Stomach (tissue), 9 donors: ENCODE data around the gene OLFML2A. TPM values are rescaled to one million over a fixed set of nuclear protein-coding genes. Genes with fewer than 3 reads are reported as not detected.

Experiments
- DNase-seq, 2 donors: peaks; one replicate each; pipeline versions ENCODE4 v3.0.0 to v3.0.0-alpha.2; 2013 to 2019
- H3K27ac ChIP-seq, 5 donors: fragments of 200-600 bp in 4 of 5; sonication (generic) in 4 of 5; one replicate each; pipeline ENCODE4 v1.5.1; 2013 to 2019; ENCODE audit warnings: mild to moderate bottlenecking in 1 of 5, moderate library complexity in 1 of 5
- H3K27me3 ChIP-seq, 3 donors: fragments of 200-600 bp; sonication (generic); one replicate each; pipeline ENCODE4 v1.5.1; 2017 to 2019; ENCODE audit warnings: mixed run types in 1 of 3
- H3K36me3 ChIP-seq, 4 donors: fragments of 200-600 bp; sonication (generic); 1 replicate in 3 of 4; 2 replicates in 1 of 4; pipeline ENCODE4 v1.5.1; 2016 to 2019
- H3K4me1 ChIP-seq, 4 donors: fragments of 200-600 bp; sonication (generic); one replicate each; pipeline ENCODE4 v1.5.1; 2016 to 2019
- H3K4me3 ChIP-seq, 4 donors: fragments of 200-600 bp; sonication (generic) in 3 of 4; one replicate each; pipeline ENCODE4 v1.5.1; 2016 to 2019; ENCODE audit warnings: mild to moderate bottlenecking in 1 of 4
- H3K9me3 ChIP-seq, 4 donors: fragments of 200-600 bp; sonication (generic); one replicate each; pipeline ENCODE4 v1.5.1; 2016 to 2019
- CTCF ChIP-seq, 7 experiments: fragments of 450-650 bp in 4 of 7; fragments of 200-600 bp in 3 of 7; sonication (generic) in 3 of 7; IDR thresholded peaks; one replicate each; pipeline ENCODE4 v1.5.1; 2016 to 2019; ENCODE audit warnings: antibody characterized with exemption in 7 of 7, control low read depth in 2 of 7, mild to moderate bottlenecking in 1 of 7
- EP300 ChIP-seq: sonication (generic); formaldehyde crosslinking; IDR thresholded peaks from one replicate; pipeline ENCODE4 v1.6.1; 2017; ENCODE audit warnings: antibody characterized with exemption
- POLR2A ChIP-seq, 4 donors: fragments of 450-650 bp; IDR thresholded peaks; one replicate each; pipeline ENCODE4 v1.6.1; 2016; ENCODE audit warnings: antibody characterized with exemption in 4 of 4, control low read depth in 2 of 4, mild to moderate bottlenecking in 1 of 4, moderate library complexity in 1 of 4
- POLR2AphosphoS5 ChIP-seq, 3 donors: sonication (generic); formaldehyde crosslinking; IDR thresholded peaks; one replicate each; pipeline ENCODE4 v1.6.1; 2016; ENCODE audit warnings: antibody characterized with exemption in 3 of 3
- WGBS, 5 donors: extraction: QIAGEN DNeasy Blood & Tissue Kit in 3 of 5; methylation state at CpG; one replicate each; pipeline versions ENCODE4 v1.1.5 to v1.1.7; 2013 to 2018; 5-methylcytosine and 5-hydroxymethylcytosine counted together
- intact Hi-C: fragments of 100-400 bp; cut with DNase I; formaldehyde crosslinking; loops from one replicate; pipeline ENCODE4 v1.15.1; 2023; ENCODE audit warnings: low total_unique reads
- polyA plus RNA-seq, 3 donors: library from polyadenylated mRNA; stranded (reverse); fragments of 200-250 nt; gene quantifications; one replicate each; pipeline ENCODE4 v1.2.3, GENCODE V29; 2013
- total RNA-seq, 5 donors: library from RNA; depleted of rRNA; stranded (reverse); fragments of >200 nt; gene quantifications; one replicate each; pipeline versions ENCODE4 v1.1.0 to v1.2.3, GENCODE V29; 2014 to 2016
- donor health status: healthy with polysubstance abuse.
- donor health status: Bipolar disorder and iron deficiency.
- donor health status: healthy.

OLFML2A gene
- total and polyA plus RNA-seq, 8 donors = 0.56 to 91.2 (median 3.5) TPM

DNA sequence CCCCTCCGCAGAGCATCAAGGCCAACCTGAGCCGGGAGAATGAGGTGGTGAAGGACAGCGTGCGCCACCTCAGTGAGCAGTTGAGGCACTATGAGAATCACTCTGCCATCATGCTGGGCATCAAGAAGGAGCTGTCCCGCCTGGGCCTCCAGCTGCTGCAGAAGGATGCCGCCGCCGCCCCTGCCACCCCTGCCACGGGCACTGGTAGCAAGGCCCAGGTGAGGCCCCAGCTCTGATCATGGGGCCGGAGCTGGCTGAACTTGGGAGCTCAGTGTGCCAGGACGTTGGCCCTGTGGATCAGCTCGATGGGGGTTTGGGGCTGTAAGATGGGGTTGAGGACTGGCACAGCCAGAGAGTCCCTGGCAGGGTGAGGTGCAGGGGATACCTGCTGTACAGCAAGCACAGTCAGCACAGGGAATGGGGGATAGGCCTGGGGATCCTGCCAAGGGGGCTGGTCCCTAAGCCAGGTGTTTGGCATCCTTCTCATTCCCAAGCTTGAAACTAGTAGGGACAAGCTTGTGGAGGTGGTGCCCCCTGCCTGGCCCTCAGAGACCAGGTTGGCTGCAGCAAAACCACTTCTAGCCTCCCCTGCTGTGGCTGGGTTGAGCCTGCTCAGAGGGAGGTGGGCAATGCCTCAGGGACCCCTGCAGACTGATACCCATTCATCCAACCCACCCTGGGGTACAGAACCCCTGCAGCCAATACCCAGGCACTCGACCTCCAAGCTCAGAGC, 22.5 kb downstream of the OLFML2A start:
- no peak for DNase-seq
- intact Hi-C loops = no loop called here
- no peak overlapping the region for H3K27ac ChIP-seq
- H3K4me1 ChIP-seq = peaks cover 6 to 26% (median 7%) of the 10 kb centered on the region in 4 donors
- peaks cover 0 to 12% (median 0%) of the 10 kb centered on the region in 4 donors for H3K36me3 ChIP-seq
- TF ChIP-seq POLR2A (IDR thresholded peaks at IDR 0.05) (no peak), EP300 (no peak)
- 80 to 90% (median 86%) methylated on average over 12 to 13 of the region's 13 CpGs for WGBS, 5 donors
- H3K27me3 ChIP-seq = no peaks in the 10 kb centered on the region
- no peak overlapping the region for H3K4me3 ChIP-seq
- no peaks in the 10 kb centered on the region for H3K9me3 ChIP-seq

DNA sequence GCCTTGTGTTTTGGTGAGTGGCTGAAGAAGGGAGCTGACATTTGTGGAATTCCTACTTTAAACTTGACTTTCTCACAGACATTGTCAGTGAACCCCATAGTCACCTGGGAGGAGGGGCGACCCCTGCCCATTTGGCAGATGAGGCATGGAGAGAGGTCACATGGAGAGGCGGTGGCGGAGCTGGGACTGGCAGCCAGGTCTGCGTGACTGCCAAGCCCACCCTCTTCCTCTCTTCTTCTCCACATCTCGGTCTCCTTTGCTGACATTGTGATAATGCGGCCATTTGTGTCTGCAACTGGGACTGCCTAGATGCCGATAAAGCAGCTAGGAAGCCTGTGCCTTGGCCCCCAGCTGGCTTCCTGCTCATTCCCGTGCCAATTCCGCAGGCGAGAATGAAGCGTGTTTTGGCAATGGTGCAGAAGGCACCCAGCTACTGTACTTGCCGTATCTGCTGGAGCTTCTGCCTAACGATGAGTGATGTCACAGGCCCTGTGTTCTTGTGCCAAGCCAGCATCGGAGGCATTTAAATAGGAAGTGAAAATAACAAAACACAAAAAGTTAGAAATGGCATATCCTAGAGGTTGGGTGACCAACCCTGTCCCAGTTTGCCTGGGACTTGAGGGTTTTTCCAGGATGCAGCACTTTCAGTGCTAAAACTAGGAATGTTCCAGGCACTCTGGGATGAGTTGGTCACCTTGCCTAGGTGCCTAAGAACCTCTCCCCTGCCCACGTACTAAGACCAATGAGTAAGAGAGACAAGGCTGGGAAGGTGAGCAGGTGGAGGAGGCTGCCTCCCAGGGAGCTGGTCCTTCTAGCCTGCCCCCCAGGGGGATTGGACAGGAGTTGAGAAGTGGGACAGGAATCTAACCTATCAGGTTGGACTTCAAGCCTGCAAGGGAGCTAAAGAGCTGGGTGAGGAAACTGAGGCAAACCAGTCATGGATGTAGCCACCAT, 23.6 kb downstream of the OLFML2A start:
- H3K4me1 ChIP-seq = peaks cover 2 to 22% (median 6%) of the 10 kb centered on the region in 4 donors
- no peak for DNase-seq
- H3K27me3 ChIP-seq = no peaks in the 10 kb centered on the region
- peaks cover 0 to 13% (median 0%) of the 10 kb centered on the region in 4 donors for H3K36me3 ChIP-seq
- TF ChIP-seq POLR2A (IDR thresholded peaks at IDR 0.05) = no peak
- no peak for TF ChIP-seq CTCF (IDR thresholded peaks at IDR 0.05)
- H3K9me3 ChIP-seq = no peaks in the 10 kb centered on the region
- intact Hi-C loops = no loop called here
- H3K4me3 ChIP-seq = no peak overlapping the region
- WGBS, 5 donors = 59 to 70% (median 62%) methylated on average over 15 of the region's 15 CpGs
- H3K27ac ChIP-seq = no peak overlapping the region

DNA sequence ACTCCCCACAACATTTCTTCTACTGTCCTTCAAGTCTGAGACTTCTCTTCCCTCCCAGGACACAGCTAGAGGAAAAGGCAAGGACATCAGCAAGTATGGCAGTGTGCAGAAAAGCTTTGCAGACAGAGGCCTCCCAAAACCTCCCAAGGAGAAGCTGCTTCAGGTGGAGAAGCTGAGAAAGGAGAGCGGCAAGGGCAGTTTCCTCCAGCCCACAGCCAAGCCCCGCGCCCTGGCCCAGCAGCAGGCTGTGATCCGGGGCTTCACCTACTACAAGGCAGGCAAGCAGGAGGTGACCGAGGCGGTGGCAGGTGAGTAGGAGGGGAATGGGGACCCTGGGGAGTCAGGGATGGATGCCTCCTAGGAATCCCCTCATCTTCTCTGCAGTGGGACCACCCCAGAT, 24.4 kb downstream of the OLFML2A start:
- no peak for DNase-seq
- Histone ChIP-seq H3K27ac (no peak overlapping the region), H3K4me3 (no peak overlapping the region), H3K9me3 (no peaks in the 10 kb centered on the region), H3K36me3 (peaks cover 0 to 13% (median 0%) of the 10 kb centered on the region in 4 donors), H3K4me1 (peaks cover 0 to 19% (median 6%) of the 10 kb centered on the region in 4 donors), H3K27me3 (no peaks in the 10 kb centered on the region)
- intact Hi-C loops = no loop called here
- TF ChIP-seq POLR2A (IDR thresholded peaks at IDR 0.05) (no peak), CTCF (IDR thresholded peaks at IDR 0.05) (no peak), POLR2AphosphoS5 (IDR thresholded peaks at IDR 0.05) (no peak)
- 86 to 95% (median 92%) methylated on average over 6 of the region's 6 CpGs for WGBS, 5 donors

DNA sequence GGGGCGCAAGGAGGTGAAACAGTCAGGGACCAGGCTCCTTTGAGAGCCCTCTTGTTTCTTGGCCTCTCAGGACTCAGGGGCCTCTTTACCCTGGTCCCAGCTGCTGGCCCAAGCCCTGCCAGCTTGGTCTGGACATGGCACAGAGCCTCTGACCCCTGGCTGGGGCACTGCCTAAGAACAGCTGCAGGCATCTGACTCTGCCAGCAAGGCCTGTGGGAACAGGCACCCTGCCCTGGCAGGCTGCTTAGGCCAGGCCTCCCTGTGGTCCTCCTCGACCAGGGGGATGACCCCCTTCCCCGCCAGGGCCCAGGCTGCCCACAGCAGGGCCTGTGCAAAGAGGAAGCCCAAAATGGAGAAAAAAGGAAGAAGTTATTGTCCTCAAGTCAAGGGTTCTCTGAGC, 25.5 kb downstream of the OLFML2A start:
- Histone ChIP-seq H3K27me3 (no peaks in the 10 kb centered on the region), H3K4me1 (peaks cover 0 to 11% (median 5%) of the 10 kb centered on the region in 4 donors), H3K4me3 (no peak overlapping the region), H3K9me3 (no peaks in the 10 kb centered on the region), H3K36me3 (peaks cover 0 to 13% (median 0%) of the 10 kb centered on the region in 4 donors), H3K27ac (no peak overlapping the region)
- TF ChIP-seq POLR2A (IDR thresholded peaks at IDR 0.05) (no peak), POLR2AphosphoS5 (IDR thresholded peaks at IDR 0.05) (no peak), CTCF (IDR thresholded peaks at IDR 0.05) (no peak), EP300 (no peak)
- WGBS, 5 donors = 36 to 65% (median 63%) methylated on average over 2 to 3 of the region's 3 CpGs
- intact Hi-C loops = no loop called here
- no peak for DNase-seq
